ENCODE results near the gene APOBEC3H. TPM values are rescaled to one million over a fixed set of nuclear protein-coding genes. Genes with fewer than 3 reads are reported as not detected.

The APOBEC3H gene
- total RNA-seq, 1 donor = 0.45 TPM

- DNase-seq (ENCODE audit: low read depth) = peak; percentile 43
- TF ChIP-seq, protein P1, sequence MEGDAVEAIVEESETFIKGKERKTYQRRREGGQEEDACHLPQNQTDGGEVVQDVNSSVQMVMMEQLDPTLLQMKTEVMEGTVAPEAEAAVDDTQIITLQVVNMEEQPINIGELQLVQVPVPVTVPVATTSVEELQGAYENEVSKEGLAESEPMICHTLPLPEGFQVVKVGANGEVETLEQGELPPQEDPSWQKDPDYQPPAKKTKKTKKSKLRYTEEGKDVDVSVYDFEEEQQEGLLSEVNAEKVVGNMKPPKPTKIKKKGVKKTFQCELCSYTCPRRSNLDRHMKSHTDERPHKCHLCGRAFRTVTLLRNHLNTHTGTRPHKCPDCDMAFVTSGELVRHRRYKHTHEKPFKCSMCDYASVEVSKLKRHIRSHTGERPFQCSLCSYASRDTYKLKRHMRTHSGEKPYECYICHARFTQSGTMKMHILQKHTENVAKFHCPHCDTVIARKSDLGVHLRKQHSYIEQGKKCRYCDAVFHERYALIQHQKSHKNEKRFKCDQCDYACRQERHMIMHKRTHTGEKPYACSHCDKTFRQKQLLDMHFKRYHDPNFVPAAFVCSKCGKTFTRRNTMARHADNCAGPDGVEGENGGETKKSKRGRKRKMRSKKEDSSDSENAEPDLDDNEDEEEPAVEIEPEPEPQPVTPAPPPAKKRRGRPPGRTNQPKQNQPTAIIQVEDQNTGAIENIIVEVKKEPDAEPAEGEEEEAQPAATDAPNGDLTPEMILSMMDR (IDR thresholded peaks at IDR 0.05; ENCODE audit: insufficient read depth, low read length) = no peak
- H3K4me3 ChIP-seq (ENCODE audit: low read depth, low read length) = peak overlapping the region; percentile 90
Measured at GRCh38 chr22:39144101-39144767, 47.2 kb downstream of the APOBEC3H start.

GRCh38 chr22:39146256-39147101 lies 49.4 kb downstream of the APOBEC3H start:
- H3K4me3 ChIP-seq (ENCODE audit: low read depth, low read length) = peak overlapping the region; percentile 62
- TF ChIP-seq, protein P1 (IDR thresholded peaks at IDR 0.05; ENCODE audit: insufficient read depth, low read length) = no peak
- no peak for DNase-seq (ENCODE audit: low read depth)

DNA sequence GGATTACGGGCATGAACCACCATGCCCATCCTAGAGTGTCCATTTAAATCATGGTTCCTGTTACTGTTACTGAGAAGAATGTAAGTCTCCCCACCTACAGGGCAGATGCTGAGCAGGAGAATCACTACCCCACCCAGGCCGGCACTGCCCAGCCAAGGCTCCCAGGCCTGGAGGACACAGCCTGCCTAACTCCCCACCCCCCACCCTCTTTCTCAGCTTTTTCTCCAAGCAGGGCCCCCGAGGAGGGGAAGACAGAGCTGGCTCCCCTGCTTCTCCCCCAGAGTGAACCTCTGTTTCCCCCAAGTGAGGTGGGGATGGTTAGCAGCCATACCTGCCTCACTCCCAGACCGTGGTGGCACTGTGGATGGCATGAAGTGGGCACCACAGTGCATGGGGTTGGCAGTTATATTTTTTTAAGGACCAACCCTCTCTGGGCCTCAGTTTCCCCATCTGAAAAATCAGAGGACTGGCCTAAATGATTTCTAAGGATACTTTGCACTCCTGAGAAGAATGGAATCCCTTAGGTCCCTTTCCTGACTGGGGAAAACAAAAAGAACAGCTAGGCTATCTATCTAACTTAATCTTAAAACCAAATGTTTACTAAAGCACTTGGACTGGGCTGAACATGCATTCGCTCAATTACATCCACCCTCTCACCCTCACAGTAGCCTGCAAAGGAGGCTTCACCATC lies 50.4 kb downstream of the APOBEC3H start:
- DNase-seq (ENCODE audit: low read depth) = no peak

DNA sequence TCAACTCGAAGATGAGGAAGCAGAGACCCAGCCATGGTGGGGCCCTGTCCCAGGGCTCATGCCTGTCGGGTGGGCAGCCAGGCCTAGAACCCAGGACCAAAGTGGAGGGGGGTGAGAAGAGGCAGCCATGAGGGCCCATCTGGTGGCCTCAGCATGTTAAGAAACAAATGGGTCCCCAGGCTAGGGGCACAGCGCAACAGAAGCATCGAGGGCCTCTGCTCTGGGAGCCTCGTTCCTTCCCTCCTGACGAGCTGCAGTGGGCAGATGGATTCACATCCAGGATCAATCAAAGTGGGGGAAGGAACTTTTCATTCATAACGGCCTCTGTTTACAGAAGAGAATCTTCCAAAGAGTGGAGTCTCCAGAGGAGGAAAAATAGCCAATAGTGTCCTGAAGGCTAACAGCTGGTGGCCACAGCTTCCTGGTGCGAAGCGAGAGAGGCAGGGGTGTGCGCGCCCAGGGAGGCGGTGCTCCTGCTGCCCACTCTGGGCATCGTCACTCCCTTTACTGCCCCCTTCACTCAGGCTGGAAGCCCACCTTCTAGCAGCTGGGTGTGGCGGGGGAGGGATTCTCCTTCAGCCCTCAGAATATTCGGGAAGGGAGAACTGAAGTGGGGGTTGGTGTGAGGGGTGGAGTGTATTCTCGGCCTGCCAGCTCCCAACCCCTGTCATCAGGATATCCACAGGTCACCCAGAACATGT lies 51.1 kb downstream of the APOBEC3H start:
- DNase-seq (ENCODE audit: low read depth) = no peak
- TF ChIP-seq, protein P1 (IDR thresholded peaks at IDR 0.05; ENCODE audit: insufficient read depth, low read length) = no peak

More for the DNA sequence above, 50.4 kb downstream of the APOBEC3H start:
- TF ChIP-seq, protein P1 (IDR thresholded peaks at IDR 0.05; ENCODE audit: insufficient read depth, low read length) = no peak
- H3K4me3 ChIP-seq (ENCODE audit: low read depth, low read length) = no peak overlapping the region

DNA sequence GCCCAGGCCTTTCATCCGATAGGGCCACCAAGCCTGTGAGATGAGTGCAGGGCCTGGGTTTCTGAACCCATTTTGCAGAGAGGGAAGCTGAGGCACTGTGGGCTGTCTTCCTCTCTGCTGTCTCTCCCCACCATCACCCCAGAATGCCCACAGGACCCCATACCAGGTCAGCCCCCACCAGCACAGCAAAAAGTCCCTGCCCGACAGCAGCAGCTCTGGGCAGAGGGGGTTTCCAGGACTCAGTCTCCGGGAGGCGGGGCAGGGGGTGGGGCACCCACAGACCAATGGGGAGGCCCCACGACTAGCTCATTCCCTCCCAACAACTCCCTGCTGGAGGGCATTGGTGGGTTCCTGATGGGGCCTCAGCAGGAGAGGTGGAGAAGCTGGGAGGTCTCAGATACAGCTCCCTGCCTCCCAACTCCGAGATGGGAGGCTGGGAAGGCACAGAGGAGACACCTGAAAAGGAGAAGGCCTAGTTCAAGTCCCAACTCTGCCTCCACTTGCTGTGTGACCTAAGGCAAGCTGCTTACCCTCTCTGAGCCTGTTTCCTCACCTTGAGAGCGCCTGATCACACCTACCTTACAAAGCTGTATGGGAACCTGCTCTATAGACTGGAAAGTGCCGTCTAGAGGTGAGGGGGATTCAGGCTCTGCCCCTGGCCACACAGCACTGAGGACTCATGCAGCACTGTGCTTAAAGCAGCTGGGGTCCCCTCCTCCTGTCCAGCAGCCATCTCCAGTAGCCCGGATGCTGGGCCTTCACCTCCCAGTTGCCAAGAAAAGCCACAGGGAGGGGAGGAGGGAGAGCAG lies 51.9 kb downstream of the APOBEC3H start:
- TF ChIP-seq, protein P1 (IDR thresholded peaks at IDR 0.05; ENCODE audit: insufficient read depth, low read length) = no peak
- no peak for DNase-seq (ENCODE audit: low read depth)
- H3K4me3 ChIP-seq (ENCODE audit: low read depth, low read length) = no peak overlapping the region

More for the DNA sequence above, 51.1 kb downstream of the APOBEC3H start:
- no peak overlapping the region for H3K4me3 ChIP-seq (ENCODE audit: low read depth, low read length)

All from fibroblast of the aortic adventitia (primary cell).